IMR-90 (cell line): ENCODE data around the gene HMX3. TPM values are rescaled to one million over a fixed set of nuclear protein-coding genes. Genes with fewer than 3 reads are reported as not detected.

ENCODE experiments used
- ATAC-seq: fragments of 200-7000 bp; cut with Tn5 transposase; 2 replicates; pipeline ENCODE4 v1.9.1; 2020; ENCODE audit warnings: low read depth, mild to moderate bottlenecking, moderate library complexity
- BruUV-seq: library from RNA; stranded (reverse); fragments of 400-500 nt; replicated peaks from 2 replicates; lab custom pipeline; 2021; lab: Mats Ljungman, UMichigan
- CTCF ChIA-PET: fragments of 300-600 bp; formaldehyde crosslinking; extraction: SDS; loops from one replicate; lab custom pipeline; 2021; ENCODE audit warnings: antibody characterized with exemption; lab: Yijun Ruan, JAX
- POLR2A ChIA-PET: fragments of 300-600 bp; sonication (Branson Sonifier 250); formaldehyde crosslinking; loops from one replicate; lab custom pipeline; 2022; ENCODE audit warnings: antibody characterized with exemption; ENCODE audit not compliant: unreplicated experiment; lab: Charles Lee
- DNase-seq: peaks from one replicate; pipeline ENCODE4 v3.0.0; 2013
- H2AFZ ChIP-seq: replicated peaks from 2 replicates; pipeline ENCODE3; 2013; ENCODE audit warnings: low read length, mild to moderate bottlenecking; ENCODE audit not compliant: poor library complexity
- H2AK5ac ChIP-seq: 2 replicates; pipeline ENCODE4 v1.6.1; 2013; ENCODE audit warnings: low read depth, low read length, inconsistent platforms
- H2AK9ac ChIP-seq: replicated peaks from 2 replicates; pipeline ENCODE3; 2013; ENCODE audit warnings: mild to moderate bottlenecking, low read depth, low read length, moderate library complexity; ENCODE audit not compliant: poor library complexity
- H2BK120ac ChIP-seq: 2 replicates; pipeline ENCODE4 v1.6.1; 2013; ENCODE audit warnings: low read depth, low read length, inconsistent platforms
- H2BK15ac ChIP-seq: 3 replicates; pipeline ENCODE4 v1.6.1; 2013; ENCODE audit warnings: low read depth, low read length, inconsistent platforms
- H2BK20ac ChIP-seq: 2 replicates; pipeline ENCODE4 v1.6.1; 2013; ENCODE audit warnings: low read depth, mild to moderate bottlenecking, inconsistent platforms, low read length, moderate library complexity
- H2BK5ac ChIP-seq: 2 replicates; pipeline ENCODE4 v1.6.1; 2013; ENCODE audit warnings: mild to moderate bottlenecking, low read depth, low read length, inconsistent platforms; ENCODE audit not compliant: poor library complexity, severe bottlenecking
- H3K14ac ChIP-seq: replicated peaks from 2 replicates; pipeline ENCODE4 v1.6.1; 2013; ENCODE audit warnings: low read depth, low read length, inconsistent platforms
- H3K18ac ChIP-seq: 2 replicates; pipeline ENCODE4 v1.6.1; 2013; ENCODE audit warnings: low read depth, low read length, control low read depth
- H3K23ac ChIP-seq: 2 replicates; pipeline ENCODE4 v1.6.1; 2013; ENCODE audit warnings: low read depth, low read length, inconsistent platforms
- H3K27ac ChIP-seq: 2 replicates; pipeline ENCODE4 v1.5.1; 2013; ENCODE audit warnings: mild to moderate bottlenecking, control low read depth, low read length; ENCODE audit not compliant: insufficient read depth
- H3K27me3 ChIP-seq: 2 replicates; pipeline ENCODE4 v1.6.1; 2013; ENCODE audit warnings: low read length; ENCODE audit not compliant: control insufficient read depth, insufficient read depth
- H3K36me3 ChIP-seq: 2 replicates; pipeline ENCODE4 v1.6.1; 2013; ENCODE audit warnings: low read length, mixed read lengths; ENCODE audit not compliant: control insufficient read depth, insufficient read depth
- H3K4ac ChIP-seq: 2 replicates; pipeline ENCODE4 v1.6.1; 2013; ENCODE audit warnings: low read depth, low read length, inconsistent platforms
- H3K4me1 ChIP-seq: 2 replicates; pipeline ENCODE4 v1.6.1; 2013; ENCODE audit warnings: low read length, mixed read lengths; ENCODE audit not compliant: control insufficient read depth, insufficient read depth
- H3K4me2 ChIP-seq: 2 replicates; pipeline ENCODE4 v1.6.1; 2013; ENCODE audit warnings: low read depth, mild to moderate bottlenecking, control low read depth, low read length, moderate library complexity
- H3K4me3 ChIP-seq: 2 replicates; pipeline ENCODE4 v1.5.1; 2013; ENCODE audit warnings: low read depth, mild to moderate bottlenecking, control low read depth, low read length, moderate library complexity; ENCODE audit not compliant: insufficient read depth
- H3K56ac ChIP-seq: 2 replicates; pipeline ENCODE4 v1.6.1; 2013; ENCODE audit warnings: low read length, inconsistent platforms; ENCODE audit not compliant: insufficient read depth; ENCODE audit errors: extremely low read depth
- H3K79me1 ChIP-seq, 2 experiments: 2 replicates each; pipeline ENCODE4 v1.6.1; 2013; ENCODE audit warnings: low read length in 2 of 2, inconsistent platforms in 1 of 2, low read depth in 1 of 2
- H3K9ac ChIP-seq: 2 replicates; pipeline ENCODE4 v1.6.1; 2013; ENCODE audit warnings: low read depth, low read length, control low read depth
- H3K9me1 ChIP-seq: 2 replicates; pipeline ENCODE4 v1.6.1; 2013; ENCODE audit warnings: low read length, inconsistent platforms; ENCODE audit not compliant: insufficient read depth
- H3K9me3 ChIP-seq: 2 replicates; pipeline ENCODE4 v1.6.1; 2013; ENCODE audit warnings: low read length; ENCODE audit not compliant: control insufficient read depth, insufficient read depth
- H4K20me1 ChIP-seq: 2 replicates; pipeline ENCODE4 v1.6.1; 2013; ENCODE audit warnings: low read length, inconsistent platforms; ENCODE audit not compliant: insufficient read depth
- H4K5ac ChIP-seq: 2 replicates; pipeline ENCODE4 v1.6.1; 2013; ENCODE audit warnings: mild to moderate bottlenecking, low read depth, low read length, control low read depth
- H4K8ac ChIP-seq, 2 experiments: 2 replicates each; pipeline ENCODE4 v1.6.1; 2013; ENCODE audit warnings: low read depth in 2 of 2, low read length in 2 of 2, control low read depth in 1 of 2, inconsistent platforms in 1 of 2
- H4K91ac ChIP-seq: 2 replicates; pipeline ENCODE4 v1.6.1; 2013; ENCODE audit warnings: low read depth, low read length, inconsistent platforms; ENCODE audit not compliant: insufficient read depth
- BHLHE40 ChIP-seq: fragments of 150-350 bp; IDR thresholded peaks from 2 replicates; pipeline ENCODE4 v1.6.1; 2016; ENCODE audit warnings: mild to moderate bottlenecking, low read depth, low read length
- CHD1 ChIP-seq: IDR thresholded peaks from 2 replicates; pipeline ENCODE4 v1.6.1; 2012; ENCODE audit warnings: low read depth, low read length, improper control_type of control experiment
- FOS ChIP-seq: fragments of 150-350 bp; IDR thresholded peaks from 2 replicates; pipeline ENCODE4 v1.6.1; 2016; ENCODE audit warnings: low read depth, low read length
- MAFK ChIP-seq: IDR thresholded peaks from 2 replicates; pipeline ENCODE4 v1.6.1; 2012; ENCODE audit warnings: low read depth, low read length, improper control_type of control experiment
- MAZ ChIP-seq: IDR thresholded peaks from 2 replicates; pipeline ENCODE4 v1.6.1; 2012; ENCODE audit warnings: low read depth, mild to moderate bottlenecking, low read length, improper control_type of control experiment, moderate library complexity, borderline replicate concordance
- MXI1 ChIP-seq: IDR thresholded peaks from 2 replicates; pipeline ENCODE4 v1.6.1; 2012; ENCODE audit warnings: low read depth, mild to moderate bottlenecking, low read length, moderate library complexity, borderline replicate concordance
- NFE2L2 ChIP-seq: fragments of 150-350 bp; IDR thresholded peaks from 2 replicates; pipeline ENCODE4 v1.6.1; 2016; ENCODE audit warnings: low read depth, mild to moderate bottlenecking, low read length
- RAD21 ChIP-seq: IDR thresholded peaks from 2 replicates; pipeline ENCODE4 v1.6.1; 2012; ENCODE audit warnings: low read length, improper control_type of control experiment
- RCOR1 ChIP-seq: IDR thresholded peaks from 2 replicates; pipeline ENCODE4 v1.6.1; 2012; ENCODE audit warnings: mild to moderate bottlenecking, low read length, improper control_type of control experiment; ENCODE audit not compliant: insufficient replicate concordance
- RFX5 ChIP-seq: IDR thresholded peaks from 2 replicates; pipeline ENCODE4 v1.8.0; 2012; ENCODE audit warnings: low read depth, mild to moderate bottlenecking, low read length, moderate library complexity
- WGBS, 2 experiments: methylation state at CpG; one replicate each; pipeline versions ENCODE4 v1.1.5 to v1.1.7; 2013; ENCODE audit warnings: missing lambda C conversion rate in 2 of 2; ENCODE audit not compliant: insufficient read length in 1 of 2; ENCODE audit errors: extremely low coverage in 2 of 2; 5-methylcytosine and 5-hydroxymethylcytosine counted together
- dilution Hi-C: fragments of 300-500 bp; cut with HindIII; formaldehyde crosslinking; loops from one replicate; pipeline ENCODE4 v1.14.3; 2018; ENCODE audit warnings: low sequenced_read_pairs; ENCODE audit not compliant: unreplicated experiment
- in situ Hi-C: fragments of 300-500 bp; cut with MboI; formaldehyde crosslinking; loops from 3 replicates; pipeline ENCODE4 v1.14.3; 2019; ENCODE audit warnings: low sequenced_read_pairs, inconsistent platforms, mixed read lengths
- intact Hi-C: fragments of 100-400 bp; cut with micrococcal nuclease; formaldehyde crosslinking; loops from 2 replicates; pipeline ENCODE4 v1.10.0; 2022
- polyA plus RNA-seq, 3 experiments: library from polyadenylated mRNA; depleted of rRNA; stranded (reverse); fragments of >200 nt; gene quantifications; 2 replicates each; pipeline ENCODE4 v1.2.3, GENCODE V29; 2012; ENCODE audit warnings: low replicate concordance in 1 of 3
- total RNA-seq: library from RNA; depleted of rRNA; stranded (reverse); fragments of >200 nt; gene quantifications from 2 replicates; pipeline ENCODE4 v1.2.3, GENCODE V29; 2012
- TF ChIP-seq, protein P1 (sequence below): conservative IDR thresholded peaks from 2 replicates; pipeline ENCODE4 v1.5.1; 2012; ENCODE audit warnings: mild to moderate bottlenecking, low read depth, low read length, improper control_type of control experiment
- TF ChIP-seq, protein P2 (sequence below): fragments of 150-350 bp; IDR thresholded peaks from 2 replicates; pipeline ENCODE4 v1.6.1; 2017; ENCODE audit warnings: mild to moderate bottlenecking, antibody characterized with exemption, low read length, low read depth
- TF ChIP-seq, protein P3 (sequence below): fragments of 150-350 bp; IDR thresholded peaks from 2 replicates; pipeline ENCODE4 v1.6.1; 2016; ENCODE audit warnings: low read depth, mild to moderate bottlenecking, low read length, moderate library complexity, borderline replicate concordance

HMX3 gene
- total and polyA plus RNA-seq, 2 of the 4 experiments (the other 2 are of a cell fraction), result not detected

DNA sequence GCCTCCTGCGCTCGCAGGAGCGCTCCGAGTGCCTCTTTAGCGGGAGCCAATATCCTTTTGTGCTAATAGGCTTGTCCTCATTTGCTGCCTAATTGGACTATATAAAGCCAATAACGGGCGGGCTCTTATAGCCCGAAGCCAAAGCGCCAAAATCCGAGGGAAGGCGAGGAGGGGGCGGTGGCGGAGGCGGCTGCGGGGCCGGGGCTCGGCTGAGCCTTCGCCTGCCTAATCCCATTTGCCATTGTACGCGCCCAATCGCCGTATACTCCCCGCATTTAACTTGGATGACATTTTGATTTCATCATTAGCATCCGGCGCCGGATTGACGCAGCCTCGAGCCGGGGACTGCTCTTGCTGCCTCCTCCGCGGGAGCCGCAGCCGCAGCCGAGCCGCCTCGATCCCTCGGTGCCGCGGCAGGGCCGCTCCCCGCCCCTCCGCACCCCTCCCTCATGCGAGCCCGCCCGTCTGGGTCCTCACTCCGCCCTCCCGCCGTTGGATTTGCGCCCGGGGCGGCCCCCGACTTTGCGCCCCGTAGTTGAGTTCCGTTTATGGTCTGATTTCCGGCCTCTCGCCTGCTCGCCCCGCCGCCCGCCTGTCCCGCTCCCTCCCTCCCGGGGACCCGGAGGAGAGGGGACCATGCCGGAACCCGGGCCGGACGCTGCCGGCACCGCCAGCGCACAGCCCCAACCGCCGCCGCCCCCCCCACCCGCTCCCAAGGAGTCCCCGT lies at the start of gene HMX3 (continued):
- no peak for TF ChIP-seq MXI1
- no peak for TF ChIP-seq MAZ

DNA sequence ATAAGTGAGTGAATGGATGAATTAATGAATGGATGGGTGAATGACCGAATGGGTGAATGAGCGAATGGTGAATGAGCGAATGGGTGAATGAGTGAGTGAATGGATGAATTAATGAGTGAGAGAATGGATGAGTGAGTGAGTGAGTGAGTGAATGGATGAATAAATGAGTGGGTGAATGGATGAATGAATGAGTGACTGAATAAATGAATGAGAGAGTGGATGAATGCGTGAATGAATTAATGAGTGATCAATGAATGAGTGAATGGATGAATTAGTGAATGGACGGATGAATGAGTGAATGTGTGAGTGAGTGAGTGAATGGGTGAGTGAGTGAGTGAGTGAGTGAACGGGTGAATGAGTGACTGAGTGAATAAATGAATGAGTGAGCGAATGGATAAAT lies 49.5 kb upstream of the HMX3 start:
- no TSS peak for BruUV-seq
- dilution Hi-C loops, result no loop called here
- no peak for ATAC-seq

More for the DNA sequence above, 49.5 kb upstream of the HMX3 start:
- Histone ChIP-seq H4K91ac (no peak overlapping the region), H2BK15ac (no peak overlapping the region), H3K14ac (no peak overlapping the region), H3K56ac (no peak overlapping the region), H2AFZ (no peak overlapping the region), H3K27me3 (no peaks in the 10 kb centered on the region), H3K36me3 (no peaks in the 10 kb centered on the region), H3K9ac (no peak overlapping the region), H3K18ac (no peak overlapping the region), H3K9me1 (no peaks in the 10 kb centered on the region), H3K9me3 (peaks cover 2% of the 10 kb centered on the region; the same call in 1 of the 2 replicates), H2AK5ac (no peak overlapping the region), H3K79me1 (no peaks in the 10 kb centered on the region), H2BK120ac (no peak overlapping the region), H3K4me2 (no peak overlapping the region), H2AK9ac (no peak overlapping the region), H2BK5ac (no peak overlapping the region), H2BK20ac (no peak overlapping the region), H3K4ac (no peak overlapping the region), H4K20me1 (no peaks in the 10 kb centered on the region), H4K8ac (no peak overlapping the region), H3K4me3 (no peak overlapping the region), H3K4me1 (no peaks in the 10 kb centered on the region), H3K23ac (no peak overlapping the region), H3K27ac (no peak overlapping the region), H4K5ac (no peak overlapping the region)
- in situ Hi-C loops (no loop called here), intact Hi-C loops (no loop called here)
- ChIA-PET CTCF (no interaction called here), POLR2A (no interaction called here)
- TF ChIP-seq FOS (no peak), RFX5 (no peak), MAFK (no peak), NFE2L2 (no peak), RAD21 (no peak), RCOR1 (no peak), CHD1 (no peak), MXI1 (no peak), MAZ (no peak), BHLHE40 (no peak)
- TF ChIP-seq, protein P1, sequence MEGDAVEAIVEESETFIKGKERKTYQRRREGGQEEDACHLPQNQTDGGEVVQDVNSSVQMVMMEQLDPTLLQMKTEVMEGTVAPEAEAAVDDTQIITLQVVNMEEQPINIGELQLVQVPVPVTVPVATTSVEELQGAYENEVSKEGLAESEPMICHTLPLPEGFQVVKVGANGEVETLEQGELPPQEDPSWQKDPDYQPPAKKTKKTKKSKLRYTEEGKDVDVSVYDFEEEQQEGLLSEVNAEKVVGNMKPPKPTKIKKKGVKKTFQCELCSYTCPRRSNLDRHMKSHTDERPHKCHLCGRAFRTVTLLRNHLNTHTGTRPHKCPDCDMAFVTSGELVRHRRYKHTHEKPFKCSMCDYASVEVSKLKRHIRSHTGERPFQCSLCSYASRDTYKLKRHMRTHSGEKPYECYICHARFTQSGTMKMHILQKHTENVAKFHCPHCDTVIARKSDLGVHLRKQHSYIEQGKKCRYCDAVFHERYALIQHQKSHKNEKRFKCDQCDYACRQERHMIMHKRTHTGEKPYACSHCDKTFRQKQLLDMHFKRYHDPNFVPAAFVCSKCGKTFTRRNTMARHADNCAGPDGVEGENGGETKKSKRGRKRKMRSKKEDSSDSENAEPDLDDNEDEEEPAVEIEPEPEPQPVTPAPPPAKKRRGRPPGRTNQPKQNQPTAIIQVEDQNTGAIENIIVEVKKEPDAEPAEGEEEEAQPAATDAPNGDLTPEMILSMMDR, result no peak
- TF ChIP-seq, protein P2, sequence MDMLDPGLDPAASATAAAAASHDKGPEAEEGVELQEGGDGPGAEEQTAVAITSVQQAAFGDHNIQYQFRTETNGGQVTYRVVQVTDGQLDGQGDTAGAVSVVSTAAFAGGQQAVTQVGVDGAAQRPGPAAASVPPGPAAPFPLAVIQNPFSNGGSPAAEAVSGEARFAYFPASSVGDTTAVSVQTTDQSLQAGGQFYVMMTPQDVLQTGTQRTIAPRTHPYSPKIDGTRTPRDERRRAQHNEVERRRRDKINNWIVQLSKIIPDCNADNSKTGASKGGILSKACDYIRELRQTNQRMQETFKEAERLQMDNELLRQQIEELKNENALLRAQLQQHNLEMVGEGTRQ, result no peak
- TF ChIP-seq, protein P3, sequence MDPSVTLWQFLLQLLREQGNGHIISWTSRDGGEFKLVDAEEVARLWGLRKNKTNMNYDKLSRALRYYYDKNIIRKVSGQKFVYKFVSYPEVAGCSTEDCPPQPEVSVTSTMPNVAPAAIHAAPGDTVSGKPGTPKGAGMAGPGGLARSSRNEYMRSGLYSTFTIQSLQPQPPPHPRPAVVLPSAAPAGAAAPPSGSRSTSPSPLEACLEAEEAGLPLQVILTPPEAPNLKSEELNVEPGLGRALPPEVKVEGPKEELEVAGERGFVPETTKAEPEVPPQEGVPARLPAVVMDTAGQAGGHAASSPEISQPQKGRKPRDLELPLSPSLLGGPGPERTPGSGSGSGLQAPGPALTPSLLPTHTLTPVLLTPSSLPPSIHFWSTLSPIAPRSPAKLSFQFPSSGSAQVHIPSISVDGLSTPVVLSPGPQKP, result no peak
- no peak for DNase-seq
- 59 to 100% methylated on average over 4 of the region's 7 CpGs for WGBS, 2 experiments
